Left lung (tissue), 10 donors: ENCODE results near the gene CUX1. TPM values are rescaled to one million over a fixed set of nuclear protein-coding genes. Genes with fewer than 3 reads are reported as not detected.

ENCODE experiments used
- ATAC-seq: fragments of 200-7000 bp; cut with Tn5 transposase; one replicate; pipeline ENCODE4 v1.9.1; 2020; ENCODE audit warnings: moderate library complexity
- DNase-seq, 4 donors: peaks; one replicate each; pipeline ENCODE4 v3.0.0-alpha.2; 2013 to 2020
- H3K27ac ChIP-seq, 2 donors: fragments of 200-600 bp; sonication (generic) in 1 of 2; one replicate each; pipeline versions ENCODE4 v1.5.0 to v1.8.0; 2020 to 2021
- H3K27me3 ChIP-seq, 2 donors: fragments of 200-600 bp; sonication (generic) in 1 of 2; one replicate each; pipeline versions ENCODE4 v1.5.0 to v1.8.0; 2020 to 2021
- H3K36me3 ChIP-seq, 2 donors: fragments of 200-600 bp; sonication (generic) in 1 of 2; one replicate each; pipeline versions ENCODE4 v1.5.0 to v1.8.0; 2020 to 2021
- H3K4me1 ChIP-seq, 2 donors: fragments of 200-600 bp; one replicate each; pipeline ENCODE4 v1.8.0; 2021
- H3K4me3 ChIP-seq, 2 donors: fragments of 200-600 bp; sonication (generic) in 1 of 2; one replicate each; pipeline versions ENCODE4 v1.5.0 to v1.8.0; 2020 to 2021; ENCODE audit warnings: mild to moderate bottlenecking in 1 of 2
- H3K9me3 ChIP-seq, 2 donors: fragments of 200-600 bp; sonication (generic) in 1 of 2; one replicate each; pipeline versions ENCODE4 v1.5.0 to v1.8.0; 2020 to 2021
- intact Hi-C, 2 donors: fragments of 100-400 bp; cut with DNase I; formaldehyde crosslinking; loops; one replicate each; pipeline versions ENCODE4 v1.11.2 to v1.14.2; 2022
- polyA plus RNA-seq, 6 donors: library from polyadenylated mRNA; unstranded; fragments of 120-200 nt; gene quantifications; one replicate each; pipeline ENCODE4 v1.2.1, GENCODE V29; 2013; ENCODE audit not compliant: insufficient read length in 6 of 6
- total RNA-seq, 2 donors: library from RNA; stranded (reverse); fragmentation: NEBNext Ultra II Directional; extraction: Animal tissue kit (Norgen Biotek cat#: 25700); gene quantifications; one replicate each; pipeline ENCODE4 v1.2.1, GENCODE V29; 2021
- TF ChIP-seq, protein P1 (sequence below), 2 donors: fragments of 200-600 bp; sonication (generic) in 1 of 2; IDR thresholded peaks; one replicate each; pipeline versions ENCODE4 v1.5.0 to v1.8.0; 2021; ENCODE audit warnings: antibody characterized with exemption in 2 of 2
- donor health status: DM: no; HTN: yes; CAD: no.
- donor health status: DM: no; HTN: no; CAD: no.

Gene CUX1
- total and polyA plus RNA-seq, 8 donors = 86.4 to 157 (median 96.4) TPM

DNA sequence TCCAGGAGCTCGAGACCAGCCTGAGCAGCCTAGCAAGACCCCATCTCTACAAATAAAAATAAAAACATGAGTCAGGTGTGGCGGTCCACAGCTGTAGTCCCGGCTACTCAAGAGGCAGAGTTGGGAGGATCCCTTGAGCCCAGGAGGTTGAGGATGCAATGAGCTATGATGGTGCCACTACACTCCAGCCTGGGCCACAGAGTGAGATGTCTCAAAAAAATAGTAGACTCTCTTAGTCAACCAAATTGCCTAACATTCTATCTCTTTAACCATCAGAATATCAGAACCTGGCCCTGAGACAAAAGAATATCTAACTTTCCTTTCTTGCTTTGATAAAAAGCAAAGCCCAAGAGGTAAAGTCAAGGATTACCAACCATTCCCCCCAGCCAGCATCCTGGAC is 35.0 kb upstream of the CUX1 start:
- Histone ChIP-seq H3K9me3 (no peaks in the 10 kb centered on the region), H3K4me1 (peaks cover 4 to 9% of the 10 kb centered on the region in 2 donors), H3K27ac (no peak overlapping the region), H3K27me3 (no peaks in the 10 kb centered on the region), H3K4me3 (no peak overlapping the region), H3K36me3 (no peaks in the 10 kb centered on the region)
- ATAC-seq (no peak), DNase-seq (no peak)
- intact Hi-C loops = no loop called here
- TF ChIP-seq, protein P1, sequence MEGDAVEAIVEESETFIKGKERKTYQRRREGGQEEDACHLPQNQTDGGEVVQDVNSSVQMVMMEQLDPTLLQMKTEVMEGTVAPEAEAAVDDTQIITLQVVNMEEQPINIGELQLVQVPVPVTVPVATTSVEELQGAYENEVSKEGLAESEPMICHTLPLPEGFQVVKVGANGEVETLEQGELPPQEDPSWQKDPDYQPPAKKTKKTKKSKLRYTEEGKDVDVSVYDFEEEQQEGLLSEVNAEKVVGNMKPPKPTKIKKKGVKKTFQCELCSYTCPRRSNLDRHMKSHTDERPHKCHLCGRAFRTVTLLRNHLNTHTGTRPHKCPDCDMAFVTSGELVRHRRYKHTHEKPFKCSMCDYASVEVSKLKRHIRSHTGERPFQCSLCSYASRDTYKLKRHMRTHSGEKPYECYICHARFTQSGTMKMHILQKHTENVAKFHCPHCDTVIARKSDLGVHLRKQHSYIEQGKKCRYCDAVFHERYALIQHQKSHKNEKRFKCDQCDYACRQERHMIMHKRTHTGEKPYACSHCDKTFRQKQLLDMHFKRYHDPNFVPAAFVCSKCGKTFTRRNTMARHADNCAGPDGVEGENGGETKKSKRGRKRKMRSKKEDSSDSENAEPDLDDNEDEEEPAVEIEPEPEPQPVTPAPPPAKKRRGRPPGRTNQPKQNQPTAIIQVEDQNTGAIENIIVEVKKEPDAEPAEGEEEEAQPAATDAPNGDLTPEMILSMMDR (IDR thresholded peaks at IDR 0.05) = no peak

DNA sequence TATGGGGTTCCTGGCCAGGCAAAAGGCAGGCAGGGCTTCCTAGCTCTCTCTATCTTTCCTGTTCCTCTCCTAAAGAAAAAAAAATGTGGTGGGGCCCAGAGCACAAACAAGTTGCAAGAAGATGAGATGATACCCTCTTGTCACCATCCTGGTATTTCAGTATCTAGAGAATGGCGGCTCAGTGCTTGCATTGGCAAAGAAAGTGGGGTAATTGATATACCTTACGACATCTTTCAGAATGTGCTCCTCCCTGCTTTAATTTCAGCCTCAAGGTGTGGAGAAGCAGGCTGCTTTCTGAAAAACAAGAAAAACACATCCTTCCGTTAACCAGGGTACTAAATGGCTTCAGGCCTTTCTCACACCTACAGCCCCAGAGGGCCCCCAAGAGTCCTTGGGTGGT is 34.5 kb upstream of the CUX1 start:
- Histone ChIP-seq H3K9me3 (no peaks in the 10 kb centered on the region), H3K4me1 (peaks cover 4 to 9% of the 10 kb centered on the region in 2 donors), H3K4me3 (no peak overlapping the region), H3K27ac (no peak overlapping the region), H3K27me3 (no peaks in the 10 kb centered on the region), H3K36me3 (no peaks in the 10 kb centered on the region)
- ATAC-seq (no peak), DNase-seq (no peak)
- TF ChIP-seq, protein P1 (IDR thresholded peaks at IDR 0.05) = no peak
- intact Hi-C loops = no loop called here

DNA sequence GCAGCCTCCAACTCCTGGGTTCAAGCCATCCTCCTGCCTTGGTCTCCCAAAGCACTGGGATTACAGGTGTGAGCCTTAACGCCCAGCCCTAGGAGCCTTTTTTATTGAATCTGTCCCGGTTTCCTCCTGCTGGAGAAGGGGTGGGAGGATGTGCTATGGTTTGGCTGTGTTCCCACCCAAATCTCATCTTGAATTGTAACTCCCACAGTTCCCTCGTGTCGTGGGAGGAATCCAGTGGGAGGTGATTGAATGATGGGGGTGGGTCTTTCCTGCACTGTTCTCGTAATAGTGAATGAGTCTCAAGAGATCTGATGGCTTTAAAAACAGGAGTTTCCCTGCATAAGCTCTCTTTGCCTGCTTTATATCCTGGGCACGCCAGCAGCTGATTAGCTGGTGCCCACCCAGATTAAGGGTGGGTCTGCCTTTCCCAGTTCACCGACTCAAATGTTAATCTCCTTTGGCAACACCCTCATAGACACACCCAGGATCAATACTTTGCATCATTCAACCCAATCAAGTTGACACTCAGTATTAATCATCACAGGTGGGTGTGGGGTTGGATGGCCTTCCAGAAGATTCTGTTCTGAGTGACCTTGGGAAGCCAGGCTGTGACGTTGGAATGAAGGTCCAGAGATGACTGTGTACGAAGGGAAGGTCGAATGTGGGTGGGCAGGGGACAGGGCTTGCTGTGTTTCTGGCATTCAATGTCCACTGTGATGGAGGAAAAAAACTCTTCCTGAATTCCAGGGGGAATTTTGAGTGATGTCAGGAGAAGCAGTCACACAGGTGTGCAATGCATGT is 33.8 kb upstream of the CUX1 start:
- Histone ChIP-seq H3K9me3 (no peaks in the 10 kb centered on the region), H3K4me1 (peaks cover 4 to 9% of the 10 kb centered on the region in 2 donors), H3K27ac (no peak overlapping the region), H3K4me3 (no peak overlapping the region), H3K27me3 (no peaks in the 10 kb centered on the region), H3K36me3 (no peaks in the 10 kb centered on the region)
- intact Hi-C loops = no loop called here
- TF ChIP-seq, protein P1 (IDR thresholded peaks at IDR 0.05) = no peak
- DNase-seq (no peak), ATAC-seq (no peak)

DNA sequence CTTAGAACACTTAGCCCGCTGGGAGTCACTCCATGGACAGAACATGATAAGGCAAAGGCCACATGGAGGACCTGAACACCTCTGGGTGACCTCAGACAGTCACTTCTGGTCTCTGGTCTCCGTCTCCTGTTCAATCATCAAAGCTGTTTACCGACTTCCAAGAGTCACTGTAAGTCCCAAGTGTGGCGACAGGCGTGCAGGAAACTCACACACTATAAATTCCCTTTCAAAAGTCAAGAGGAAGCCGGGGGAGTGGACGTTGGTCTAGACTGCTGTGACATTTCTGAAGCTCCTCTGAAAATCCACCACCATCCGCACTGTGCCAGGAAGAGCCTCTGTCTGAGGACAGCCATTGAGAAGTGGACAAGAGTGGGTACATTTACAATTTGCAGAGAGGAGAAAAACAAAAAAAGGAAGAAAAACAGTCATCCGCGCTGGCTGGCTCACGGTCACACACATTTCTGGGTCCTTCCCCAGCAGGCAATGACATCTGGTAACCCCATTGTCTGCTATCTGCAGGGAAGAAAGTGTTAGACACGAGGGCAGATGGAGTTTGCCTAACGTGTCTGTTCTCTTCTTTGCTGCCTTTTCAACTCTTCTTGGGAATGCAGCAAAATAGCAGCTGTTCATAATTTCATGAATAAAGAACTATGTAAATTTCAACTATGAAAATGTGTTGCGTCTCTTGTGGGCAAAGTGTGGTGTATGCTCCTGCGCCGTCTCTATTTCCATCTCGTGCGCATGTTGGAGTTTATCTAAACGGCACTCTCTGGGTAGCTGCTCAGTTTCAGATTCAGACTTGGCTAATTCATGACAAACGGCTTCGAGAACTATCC is 32.9 kb upstream of the CUX1 start:
- no peak overlapping the region for H3K4me3 ChIP-seq
- TF ChIP-seq, protein P1 (IDR thresholded peaks at IDR 0.05) = no peak
- H3K9me3 ChIP-seq = no peaks in the 10 kb centered on the region
- H3K36me3 ChIP-seq = no peaks in the 10 kb centered on the region
- no peak overlapping the region for H3K27ac ChIP-seq
- DNase-seq = no peak
- H3K27me3 ChIP-seq = no peaks in the 10 kb centered on the region
- ATAC-seq = peak; percentile 70
- H3K4me1 ChIP-seq = peaks cover 4 to 9% of the 10 kb centered on the region in 2 donors
- intact Hi-C loops = no loop called here

DNA sequence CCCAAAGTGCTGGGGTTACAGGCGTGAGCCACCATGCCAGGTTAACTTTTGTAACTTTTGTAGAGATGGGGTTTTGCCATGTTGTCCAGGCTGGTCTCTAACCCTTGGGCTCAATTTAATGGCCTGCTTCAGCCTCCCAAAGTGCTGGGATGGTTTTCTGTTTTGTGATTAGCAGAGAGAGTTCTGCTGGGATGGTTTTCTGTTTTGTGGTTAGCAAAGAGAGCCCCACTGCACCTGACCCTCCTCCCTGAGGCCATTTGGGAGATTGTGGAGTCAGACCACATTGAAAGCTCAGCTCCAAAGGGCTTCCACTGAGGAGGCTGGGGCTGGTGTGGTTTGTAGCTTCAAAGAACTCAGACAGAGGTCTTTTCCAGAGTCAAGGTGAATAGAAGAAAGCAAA is 29.6 kb upstream of the CUX1 start:
- peaks cover 4 to 9% of the 10 kb centered on the region in 2 donors for H3K4me1 ChIP-seq
- no peak for ATAC-seq
- H3K27me3 ChIP-seq = no peaks in the 10 kb centered on the region
- intact Hi-C loops = no loop called here
- TF ChIP-seq, protein P1 (IDR thresholded peaks at IDR 0.05) = no peak
- no peak overlapping the region for H3K4me3 ChIP-seq
- H3K27ac ChIP-seq = no peak overlapping the region
- no peaks in the 10 kb centered on the region for H3K36me3 ChIP-seq
- no peaks in the 10 kb centered on the region for H3K9me3 ChIP-seq
- DNase-seq = no peak
